Natural killer cell (primary cell): ENCODE data around the gene FGD4. TPM values are rescaled to one million over a fixed set of nuclear protein-coding genes. Genes with fewer than 3 reads are reported as not detected.

Experiments used
- ATAC-seq, 3 donors: fragments of 150-1000 bp in 2 of 3; fragments of 200-7000 bp in 1 of 3; cut with Tn5 transposase; 1 replicate in 1 of 3; 2 replicates in 2 of 3; pipeline ENCODE4 v1.10.0; 2021; ENCODE audit warnings: mild to moderate bottlenecking in 2 of 3, moderate library complexity in 2 of 3
- DNase-seq, 2 donors: peaks; one replicate each; pipeline versions ENCODE4 v3.0.0 to v3.0.0-alpha.2; 2013 to 2021; ENCODE audit warnings: mixed read lengths in 1 of 2
- H3K27ac ChIP-seq: one replicate; pipeline ENCODE4 v1.5.1; 2013; ENCODE audit warnings: mild to moderate bottlenecking, low read length
- H3K27me3 ChIP-seq: one replicate; pipeline ENCODE4 v1.6.1; 2013; ENCODE audit warnings: low read length; ENCODE audit not compliant: control insufficient read depth, insufficient read depth
- H3K36me3 ChIP-seq: one replicate; pipeline ENCODE4 v1.6.1; 2013; ENCODE audit warnings: low read length; ENCODE audit not compliant: control insufficient read depth, insufficient read depth
- H3K4me1 ChIP-seq: one replicate; pipeline ENCODE4 v1.6.1; 2013; ENCODE audit warnings: low read length; ENCODE audit not compliant: control insufficient read depth, insufficient read depth
- H3K4me3 ChIP-seq: one replicate; pipeline ENCODE4 v1.5.1; 2013; ENCODE audit warnings: low read length
- H3K9me3 ChIP-seq: one replicate; pipeline ENCODE4 v1.6.1; 2013; ENCODE audit warnings: low read length; ENCODE audit not compliant: control insufficient read depth, insufficient read depth
- H3K27ac Mint-ChIP-seq, 2 donors: one replicate each; pipeline ENCODE4 v1.8.0; 2022; ENCODE audit warnings: mild to moderate bottlenecking in 2 of 2, mixed read lengths in 2 of 2, moderate library complexity in 1 of 2
- H3K27me3 Mint-ChIP-seq, 2 donors: one replicate each; pipeline ENCODE4 v1.8.0; 2022; ENCODE audit warnings: low read depth in 2 of 2, mixed read lengths in 2 of 2
- H3K36me3 Mint-ChIP-seq: one replicate; pipeline ENCODE4 v1.8.0; 2022; ENCODE audit warnings: mixed read lengths
- H3K4me1 Mint-ChIP-seq, 2 donors: one replicate each; pipeline ENCODE4 v1.8.0; 2022; ENCODE audit warnings: mixed read lengths in 2 of 2
- H3K4me3 Mint-ChIP-seq: one replicate; pipeline ENCODE4 v1.8.0; 2022; ENCODE audit warnings: mild to moderate bottlenecking, moderate library complexity, mixed read lengths
- H3K9me3 Mint-ChIP-seq, 2 donors: one replicate each; pipeline ENCODE4 v1.8.0; 2022; ENCODE audit warnings: mixed read lengths in 2 of 2
- CTCF ChIP-seq: fragments of 200-600 bp; IDR thresholded peaks from one replicate; pipeline ENCODE4 v1.8.0; 2022; ENCODE audit warnings: antibody characterized with exemption
- WGBS: methylation state at CpG from one replicate; pipeline ENCODE4 v1.1.7; 2013; ENCODE audit warnings: missing lambda C conversion rate; ENCODE audit not compliant: insufficient coverage; 5-methylcytosine and 5-hydroxymethylcytosine counted together
- intact Hi-C: fragments of 100-400 bp; cut with micrococcal nuclease; formaldehyde crosslinking; loops from one replicate; pipeline ENCODE4 v1.14.2; 2022
- total RNA-seq, 4 donors: library from RNA; stranded (reverse); fragments of 120-200 nt in 1 of 4; gene quantifications; one replicate each; pipeline versions ENCODE4 v1.2.3 to v1.2.4, GENCODE V29; 2013 to 2022

The FGD4 gene
- total RNA-seq, 3 donors from 2014 or later (not counting 1 experiment from before 2014, with no cell fraction given), result 0.68 to 3.5 (median 2.1) TPM

DNA sequence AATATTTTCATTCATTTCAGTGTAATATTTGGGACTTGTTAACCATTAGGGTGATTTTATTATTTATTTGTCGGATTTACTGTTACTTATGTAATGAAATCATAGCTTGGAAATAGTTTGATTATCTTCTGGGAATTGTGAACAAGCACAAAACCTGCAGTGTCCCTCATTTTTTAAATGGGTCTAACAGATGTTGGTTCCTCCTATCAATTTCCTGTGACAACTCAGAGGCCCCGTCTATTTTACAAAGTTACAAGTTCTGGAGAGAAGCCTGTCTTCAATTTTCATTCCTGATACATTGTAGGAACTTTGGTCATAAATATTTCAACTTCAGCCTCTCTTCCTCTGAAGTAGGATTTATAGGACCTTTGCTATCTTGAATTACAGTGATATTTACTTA, 178.0 kb downstream of the FGD4 start:
- H3K4me3 Mint-ChIP-seq, result no peak overlapping the region
- no peak for DNase-seq

GRCh38 chr12:32583534-32583933, 184.2 kb downstream of the FGD4 start:
- intact Hi-C loops, result no loop called here
- WGBS, result no CpG with 5 or more reads among the region's 1 CpG
- no peak overlapping the region for H3K4me3 Mint-ChIP-seq
- no peak for TF ChIP-seq CTCF
- ATAC-seq (no peak), DNase-seq (no peak)
- peaks cover 0 to 3% of the 10 kb centered on the region in 2 donors for H3K27me3 Mint-ChIP-seq
- no peak overlapping the region for H3K27ac Mint-ChIP-seq
- H3K27ac ChIP-seq, result no peak overlapping the region
- H3K36me3 ChIP-seq, result no peaks in the 10 kb centered on the region
- peaks cover 12% of the 10 kb centered on the region for H3K4me1 ChIP-seq
- H3K4me3 ChIP-seq, result no peak overlapping the region
- H3K36me3 Mint-ChIP-seq, result no peaks in the 10 kb centered on the region
- H3K9me3 Mint-ChIP-seq, result peaks cover 0 to 3% of the 10 kb centered on the region in 2 donors
- no peaks in the 10 kb centered on the region for H3K27me3 ChIP-seq
- H3K4me1 Mint-ChIP-seq, result peaks cover 12 to 16% of the 10 kb centered on the region in 2 donors
- H3K9me3 ChIP-seq, result no peaks in the 10 kb centered on the region

More for the DNA sequence above, 178.0 kb downstream of the FGD4 start:
- H3K4me1 Mint-ChIP-seq, result no peaks in the 10 kb centered on the region
- no peak for TF ChIP-seq CTCF
- 53% methylated on average over 2 of the region's 2 CpGs for WGBS
- peaks cover 0 to 3% of the 10 kb centered on the region in 2 donors for H3K9me3 Mint-ChIP-seq
- no peak overlapping the region for H3K4me3 ChIP-seq
- H3K4me1 ChIP-seq, result no peaks in the 10 kb centered on the region
- no peak overlapping the region for H3K27ac ChIP-seq
- H3K9me3 ChIP-seq, result no peaks in the 10 kb centered on the region
- H3K27me3 Mint-ChIP-seq, result peaks cover 0 to 3% of the 10 kb centered on the region in 2 donors
- H3K27ac Mint-ChIP-seq, result no peak overlapping the region
- no peaks in the 10 kb centered on the region for H3K36me3 ChIP-seq
- intact Hi-C loops, result no loop called here
- H3K27me3 ChIP-seq, result no peaks in the 10 kb centered on the region
- no peaks in the 10 kb centered on the region for H3K36me3 Mint-ChIP-seq
- no peak for ATAC-seq

DNA sequence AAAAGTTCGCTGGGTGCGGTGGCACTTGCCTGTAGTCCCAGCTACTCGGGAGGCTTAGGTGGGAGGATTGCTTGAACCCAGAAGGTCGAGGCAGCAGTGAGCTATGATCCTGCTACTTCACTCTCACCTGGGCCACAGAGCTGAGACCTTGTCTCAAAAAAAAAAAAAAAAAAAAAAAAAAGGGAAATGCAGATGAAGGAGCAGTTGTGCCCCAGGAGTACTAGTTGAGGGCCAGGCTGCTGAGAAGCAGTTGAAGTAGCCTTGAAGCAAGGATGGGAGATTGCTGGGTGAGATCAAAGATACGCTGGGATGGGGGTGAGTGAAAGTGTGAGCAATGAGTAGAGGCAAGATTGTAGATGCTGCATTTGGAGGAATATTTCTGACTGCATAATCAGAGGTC, 186.3 kb downstream of the FGD4 start:
- WGBS, result 88% methylated on average over 5 of the region's 5 CpGs
- no peaks in the 10 kb centered on the region for H3K36me3 ChIP-seq
- H3K9me3 Mint-ChIP-seq, result peaks cover 0 to 3% of the 10 kb centered on the region in 2 donors
- no peak overlapping the region for H3K27ac ChIP-seq
- TF ChIP-seq CTCF, result no peak
- H3K4me3 ChIP-seq, result no peak overlapping the region
- no peak overlapping the region for H3K27ac Mint-ChIP-seq
- peaks cover 19% of the 10 kb centered on the region for H3K4me1 ChIP-seq
- H3K36me3 Mint-ChIP-seq, result no peaks in the 10 kb centered on the region
- ATAC-seq (no peak), DNase-seq (no peak)
- H3K9me3 ChIP-seq, result no peaks in the 10 kb centered on the region
- peaks cover 25 to 30% of the 10 kb centered on the region in 2 donors for H3K4me1 Mint-ChIP-seq
- peaks cover 0 to 3% of the 10 kb centered on the region in 2 donors for H3K27me3 Mint-ChIP-seq
- no peaks in the 10 kb centered on the region for H3K27me3 ChIP-seq
- intact Hi-C loops, result no loop called here
- no peak overlapping the region for H3K4me3 Mint-ChIP-seq

- DNase-seq (no peak), ATAC-seq (no peak)
- Mint-ChIP-seq H3K27ac (peak overlapping the region in 1 of 2 donors; percentile 44), H3K36me3 (no peaks in the 10 kb centered on the region), H3K4me1 (peaks cover 25 to 30% of the 10 kb centered on the region in 2 donors), H3K27me3 (no peaks in the 10 kb centered on the region), H3K9me3 (peaks cover 0 to 3% of the 10 kb centered on the region in 2 donors), H3K4me3 (no peak overlapping the region)
- H3K9me3 ChIP-seq, result no peaks in the 10 kb centered on the region
- WGBS, result 22% methylated on average over 1 of the region's 2 CpGs
- TF ChIP-seq CTCF, result no peak
- H3K36me3 ChIP-seq, result no peaks in the 10 kb centered on the region
- H3K27me3 ChIP-seq, result no peaks in the 10 kb centered on the region
- no peak overlapping the region for H3K4me3 ChIP-seq
- H3K4me1 ChIP-seq, result peaks cover 19% of the 10 kb centered on the region
- intact Hi-C loops, result no loop called here
- no peak overlapping the region for H3K27ac ChIP-seq
These were observed 187.0 kb downstream of the FGD4 start for GRCh38 chr12:32586390-32586789.
